Fibroblast of lung (primary cell): ENCODE data around the gene VPS33B.

Source experiments
- EZH2 ChIP-seq: IDR thresholded peaks from 2 replicates; pipeline ENCODE4 v1.5.1; 2012; ENCODE audit warnings: low read length, control low read depth, mild to moderate bottlenecking; ENCODE audit errors: missing control alignments
- TF ChIP-seq, protein P1 (sequence below), 2 donors: IDR thresholded peaks in 1 of 2; conservative IDR thresholded peaks in 1 of 2; 1 replicate in 1 of 2; 2 replicates in 1 of 2; pipeline ENCODE4 v1.5.1; 2011 to 2012; ENCODE audit warnings: low read length in 2 of 2, control low read depth in 1 of 2, inconsistent platforms in 1 of 2, low read depth in 1 of 2, mild to moderate bottlenecking in 1 of 2

GRCh38 chr15:91061230-91061629 is 38.8 kb upstream of the VPS33B start:
- TF ChIP-seq, protein P1, sequence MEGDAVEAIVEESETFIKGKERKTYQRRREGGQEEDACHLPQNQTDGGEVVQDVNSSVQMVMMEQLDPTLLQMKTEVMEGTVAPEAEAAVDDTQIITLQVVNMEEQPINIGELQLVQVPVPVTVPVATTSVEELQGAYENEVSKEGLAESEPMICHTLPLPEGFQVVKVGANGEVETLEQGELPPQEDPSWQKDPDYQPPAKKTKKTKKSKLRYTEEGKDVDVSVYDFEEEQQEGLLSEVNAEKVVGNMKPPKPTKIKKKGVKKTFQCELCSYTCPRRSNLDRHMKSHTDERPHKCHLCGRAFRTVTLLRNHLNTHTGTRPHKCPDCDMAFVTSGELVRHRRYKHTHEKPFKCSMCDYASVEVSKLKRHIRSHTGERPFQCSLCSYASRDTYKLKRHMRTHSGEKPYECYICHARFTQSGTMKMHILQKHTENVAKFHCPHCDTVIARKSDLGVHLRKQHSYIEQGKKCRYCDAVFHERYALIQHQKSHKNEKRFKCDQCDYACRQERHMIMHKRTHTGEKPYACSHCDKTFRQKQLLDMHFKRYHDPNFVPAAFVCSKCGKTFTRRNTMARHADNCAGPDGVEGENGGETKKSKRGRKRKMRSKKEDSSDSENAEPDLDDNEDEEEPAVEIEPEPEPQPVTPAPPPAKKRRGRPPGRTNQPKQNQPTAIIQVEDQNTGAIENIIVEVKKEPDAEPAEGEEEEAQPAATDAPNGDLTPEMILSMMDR (conservative IDR thresholded peaks at IDR 0.05 in 1 of 2, IDR thresholded peaks at IDR 0.05 in 1 of 2; ENCODE audit: low read depth in 1 of 2, low read length in 2 of 2): no peak
- TF ChIP-seq EZH2: no peak
